Endodermal cell (in vitro differentiated cells): ENCODE results near the gene INKA1. TPM values are rescaled to one million over a fixed set of nuclear protein-coding genes. Genes with fewer than 3 reads are reported as not detected.

Source experiments
- DNase-seq: peaks from one replicate; pipeline ENCODE4 v3.0.0-alpha.2; 2017
- H3K27ac ChIP-seq: 2 replicates; pipeline ENCODE4 v1.5.1; 2013; ENCODE audit warnings: mild to moderate bottlenecking, low read depth, low read length, moderate library complexity
- H3K27me3 ChIP-seq: 2 replicates; pipeline ENCODE4 v1.6.1; 2013; ENCODE audit warnings: mild to moderate bottlenecking, low read length, moderate library complexity; ENCODE audit not compliant: insufficient read depth, control insufficient read depth, poor library complexity, severe bottlenecking
- H3K36me3 ChIP-seq: 2 replicates; pipeline ENCODE4 v1.7.0; 2013; ENCODE audit warnings: mild to moderate bottlenecking, low read length, moderate library complexity; ENCODE audit not compliant: control insufficient read depth, insufficient read depth
- H3K4me1 ChIP-seq: one replicate; pipeline ENCODE4 v1.7.0; 2013; ENCODE audit warnings: low read length; ENCODE audit not compliant: control insufficient read depth, insufficient read depth
- H3K4me3 ChIP-seq: 2 replicates; pipeline ENCODE4 v1.5.1; 2013; ENCODE audit warnings: mild to moderate bottlenecking, low read length, moderate library complexity
- H3K9ac ChIP-seq: 2 replicates; pipeline ENCODE4 v1.6.1; 2013; ENCODE audit warnings: mild to moderate bottlenecking, low read length, moderate library complexity; ENCODE audit not compliant: poor library complexity, severe bottlenecking; ENCODE audit errors: extremely low read depth
- H3K9me3 ChIP-seq: 2 replicates; pipeline ENCODE4 v1.6.1; 2013; ENCODE audit warnings: mild to moderate bottlenecking, low read length, moderate library complexity; ENCODE audit not compliant: control insufficient read depth
- H3K27ac Mint-ChIP-seq: 2 replicates; pipeline ENCODE4 v1.8.0; 2020; ENCODE audit warnings: mixed read lengths
- H3K27me3 Mint-ChIP-seq: 2 replicates; pipeline ENCODE4 v1.8.0; 2021; ENCODE audit warnings: mild to moderate bottlenecking, mixed read lengths; ENCODE audit not compliant: insufficient read depth
- H3K36me3 Mint-ChIP-seq: 2 replicates; pipeline ENCODE4 v1.8.0; 2020; ENCODE audit warnings: low read depth, mixed read lengths
- H3K4me1 Mint-ChIP-seq: 2 replicates; pipeline ENCODE4 v1.8.0; 2020; ENCODE audit warnings: mixed read lengths
- H3K4me3 Mint-ChIP-seq: 2 replicates; pipeline ENCODE4 v1.8.0; 2020; ENCODE audit warnings: mild to moderate bottlenecking, moderate library complexity, mixed read lengths
- H3K9me3 Mint-ChIP-seq: 2 replicates; pipeline ENCODE4 v1.8.0; 2020; ENCODE audit warnings: mild to moderate bottlenecking, mixed read lengths
- CTCF ChIP-seq: fragments of 200-600 bp; sonication (generic); conservative IDR thresholded peaks from 2 replicates; pipeline ENCODE4 v1.5.0; 2021; ENCODE audit warnings: antibody characterized with exemption, mild to moderate bottlenecking
- WGBS, 2 experiments: methylation state at CpG; one replicate each; pipeline versions ENCODE4 v1.1.5 to v1.1.7; 2013; ENCODE audit warnings: missing lambda C conversion rate in 2 of 2, mixed read lengths in 1 of 2; ENCODE audit not compliant: insufficient coverage in 1 of 2, insufficient read length in 1 of 2; 5-methylcytosine and 5-hydroxymethylcytosine counted together
- total RNA-seq, 2 donors: library from RNA; stranded (reverse); fragmentation: NEBNext Ultra II Directional in 1 of 2; extraction: Animal tissue kit (Norgen Biotek cat#: 25700) in 1 of 2; gene quantifications; 2 replicates in 1 of 2; 3 replicates in 1 of 2; pipeline ENCODE4 v1.2.1, GENCODE V29; 2021

Gene INKA1
- total RNA-seq, 2 donors from 2014 or later, result not detected

GRCh38 chr3:49792371-49793150, 10.5 kb upstream of the INKA1 start:
- H3K9me3 Mint-ChIP-seq, result no peaks in the 10 kb centered on the region
- H3K27me3 Mint-ChIP-seq, result peaks cover 10% of the 10 kb centered on the region
- Histone ChIP-seq H3K9ac (no peak overlapping the region), H3K27ac (no peak overlapping the region), H3K27me3 (no peaks in the 10 kb centered on the region), H3K9me3 (no peaks in the 10 kb centered on the region), H3K36me3 (no peaks in the 10 kb centered on the region), H3K4me3 (no peak overlapping the region), H3K4me1 (no peaks in the 10 kb centered on the region)
- DNase-seq, result no peak
- H3K27ac Mint-ChIP-seq, result no peak overlapping the region
- no peaks in the 10 kb centered on the region for H3K4me1 Mint-ChIP-seq
- no peak overlapping the region for H3K4me3 Mint-ChIP-seq
- no peak for TF ChIP-seq CTCF
- H3K36me3 Mint-ChIP-seq, result no peaks in the 10 kb centered on the region
- WGBS, 2 experiments, result 89 to 92% methylated on average over 7 to 10 of the region's 10 CpGs

- H3K4me3 Mint-ChIP-seq, result no peak overlapping the region
Measured at GRCh38 chr3:49793486-49794085, 9.5 kb upstream of the INKA1 start.

GRCh38 chr3:49794431-49794830, 8.6 kb upstream of the INKA1 start:
- Histone ChIP-seq H3K27ac (no peak overlapping the region), H3K4me1 (no peaks in the 10 kb centered on the region), H3K9me3 (no peaks in the 10 kb centered on the region), H3K4me3 (no peak overlapping the region), H3K36me3 (no peaks in the 10 kb centered on the region), H3K27me3 (no peaks in the 10 kb centered on the region), H3K9ac (no peak overlapping the region)
- peaks cover 13% of the 10 kb centered on the region for H3K27me3 Mint-ChIP-seq
- DNase-seq, result no peak
- H3K4me3 Mint-ChIP-seq, result no peak overlapping the region
- WGBS, 2 experiments, result 91 to 94% methylated on average over 4 of the region's 4 CpGs
- no peak for TF ChIP-seq CTCF
- no peaks in the 10 kb centered on the region for H3K36me3 Mint-ChIP-seq
- H3K9me3 Mint-ChIP-seq, result no peaks in the 10 kb centered on the region
- H3K4me1 Mint-ChIP-seq, result no peaks in the 10 kb centered on the region
- H3K27ac Mint-ChIP-seq, result no peak overlapping the region

More at GRCh38 chr3:49793486-49794085, 9.5 kb upstream of the INKA1 start:
- Mint-ChIP-seq H3K4me1 (no peaks in the 10 kb centered on the region), H3K27ac (no peak overlapping the region), H3K36me3 (no peaks in the 10 kb centered on the region), H3K27me3 (peaks cover 5% of the 10 kb centered on the region), H3K9me3 (no peaks in the 10 kb centered on the region)
- no peak for TF ChIP-seq CTCF
- Histone ChIP-seq H3K36me3 (no peaks in the 10 kb centered on the region), H3K4me1 (no peaks in the 10 kb centered on the region), H3K27me3 (no peaks in the 10 kb centered on the region), H3K9ac (no peak overlapping the region), H3K9me3 (no peaks in the 10 kb centered on the region), H3K27ac (no peak overlapping the region), H3K4me3 (no peak overlapping the region)
- DNase-seq, result no peak
- WGBS, 2 experiments, result 93 to 94% methylated on average over 9 to 13 of the region's 13 CpGs
